ENCODE data around the gene ZDHHC22.
A peak's percentile ranks its signal among the peaks of the same experiment; 100 is the strongest.

The ZDHHC22 gene, protein sequence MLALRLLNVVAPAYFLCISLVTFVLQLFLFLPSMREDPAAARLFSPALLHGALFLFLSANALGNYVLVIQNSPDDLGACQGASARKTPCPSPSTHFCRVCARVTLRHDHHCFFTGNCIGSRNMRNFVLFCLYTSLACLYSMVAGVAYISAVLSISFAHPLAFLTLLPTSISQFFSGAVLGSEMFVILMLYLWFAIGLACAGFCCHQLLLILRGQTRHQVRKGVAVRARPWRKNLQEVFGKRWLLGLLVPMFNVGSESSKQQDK

DNA sequence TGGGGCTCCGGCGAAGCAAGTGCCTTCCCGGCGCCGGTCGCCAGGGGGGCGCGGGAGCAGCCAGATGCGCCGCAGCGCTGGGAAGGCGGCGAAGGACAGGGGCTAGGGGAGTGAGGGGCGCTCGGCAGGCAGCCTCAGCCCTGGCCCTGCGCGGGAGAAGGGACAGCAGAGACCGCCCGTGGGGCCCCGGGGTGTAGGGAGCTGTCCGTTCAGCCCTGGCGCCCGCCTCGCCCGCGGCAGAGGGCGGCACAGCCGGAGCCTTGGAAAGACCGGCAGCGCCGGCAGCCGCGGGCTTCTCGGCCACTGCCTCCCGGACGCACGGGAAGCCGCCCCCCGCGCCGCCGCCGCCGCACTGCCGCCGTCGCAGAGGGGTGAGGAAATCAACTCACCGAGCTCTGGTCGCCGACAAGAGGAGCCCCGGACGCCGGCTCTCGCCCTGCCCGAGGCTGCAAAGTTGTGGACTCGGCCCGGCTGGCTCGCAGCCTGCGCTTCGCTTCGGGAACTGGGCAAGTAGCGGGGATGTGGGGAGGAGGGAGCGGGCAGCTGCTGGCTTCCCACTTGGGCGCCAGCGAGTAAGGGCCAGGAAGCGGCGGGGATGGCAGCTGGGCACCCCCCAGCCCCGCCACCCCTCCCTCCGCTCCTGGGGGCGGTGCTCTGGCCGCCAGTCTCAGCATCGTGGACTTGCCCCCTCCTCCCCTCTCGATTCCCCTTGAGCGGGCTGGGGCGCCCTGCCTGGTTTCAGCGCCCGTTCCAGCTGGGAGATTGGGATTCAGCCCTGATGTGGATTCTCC is at the start of gene ZDHHC22:
ZDHHC22 (minus strand) TSS at position 578 of the 791 bp plus-strand sequence. CDS start 2,053 bp downstream, outside the sequence.
- DNase-seq (ENCODE audit: low read depth): peak; percentile 52

DNA sequence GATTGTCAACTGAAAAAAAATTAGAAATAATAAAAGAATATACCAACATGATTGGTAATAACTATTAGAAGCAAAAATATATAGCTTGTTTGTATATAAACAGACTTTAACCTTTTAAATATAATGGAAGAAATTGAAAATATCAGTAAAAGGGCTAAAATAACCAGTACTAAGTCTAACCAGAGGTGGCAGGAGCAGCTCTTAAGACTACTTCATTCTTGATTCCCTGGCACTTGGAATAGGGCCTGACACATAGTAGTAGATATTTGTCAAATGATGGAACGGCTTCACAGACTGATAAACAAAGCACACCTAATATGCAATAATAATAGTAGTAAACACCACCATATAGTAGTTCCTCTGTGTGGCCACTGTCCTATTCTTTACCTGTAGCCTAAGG is 49.4 kb upstream of the ZDHHC22 start:
- DNase-seq (ENCODE audit: low read depth): no peak

DNA sequence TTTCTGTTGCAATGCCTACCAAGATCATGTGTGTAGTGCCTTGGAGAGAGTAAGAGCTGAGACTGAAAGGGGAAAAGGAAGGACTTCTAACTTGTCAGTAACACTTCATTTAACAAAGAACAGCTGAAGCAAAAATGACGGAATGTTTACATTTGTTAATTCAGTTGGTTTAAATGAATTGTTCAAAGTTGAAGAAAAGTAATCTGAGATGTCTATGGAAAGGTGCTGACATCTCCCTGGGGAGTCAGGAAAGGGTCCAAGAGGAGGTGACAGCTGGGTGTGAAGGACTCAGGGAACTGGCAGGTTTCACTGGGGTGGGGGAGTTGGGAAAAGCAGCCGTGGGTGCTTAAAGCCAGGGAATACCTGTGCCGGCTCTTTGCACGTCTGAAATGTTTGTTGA is 47.9 kb upstream of the ZDHHC22 start:
- DNase-seq (ENCODE audit: low read depth): no peak

DNA sequence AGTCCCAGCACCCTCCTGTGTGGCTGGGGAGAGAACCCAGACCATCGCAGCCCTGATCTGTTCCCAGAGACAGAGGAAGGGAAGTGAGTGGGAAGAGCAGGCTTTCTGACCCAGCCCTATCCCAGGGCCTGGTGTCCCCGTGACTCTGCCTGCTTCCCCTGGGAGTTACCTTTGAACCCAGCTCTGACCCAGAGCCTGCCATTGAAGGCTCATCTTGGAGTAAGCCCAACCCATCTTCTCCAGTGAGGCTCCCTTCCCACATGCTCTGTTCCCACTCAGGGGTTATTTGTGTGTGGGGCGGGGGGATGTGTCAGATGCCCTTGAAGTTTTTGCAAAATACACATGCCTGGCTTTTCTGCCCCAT is 46.0 kb upstream of the ZDHHC22 start:
- no peak for DNase-seq (ENCODE audit: low read depth)

DNA sequence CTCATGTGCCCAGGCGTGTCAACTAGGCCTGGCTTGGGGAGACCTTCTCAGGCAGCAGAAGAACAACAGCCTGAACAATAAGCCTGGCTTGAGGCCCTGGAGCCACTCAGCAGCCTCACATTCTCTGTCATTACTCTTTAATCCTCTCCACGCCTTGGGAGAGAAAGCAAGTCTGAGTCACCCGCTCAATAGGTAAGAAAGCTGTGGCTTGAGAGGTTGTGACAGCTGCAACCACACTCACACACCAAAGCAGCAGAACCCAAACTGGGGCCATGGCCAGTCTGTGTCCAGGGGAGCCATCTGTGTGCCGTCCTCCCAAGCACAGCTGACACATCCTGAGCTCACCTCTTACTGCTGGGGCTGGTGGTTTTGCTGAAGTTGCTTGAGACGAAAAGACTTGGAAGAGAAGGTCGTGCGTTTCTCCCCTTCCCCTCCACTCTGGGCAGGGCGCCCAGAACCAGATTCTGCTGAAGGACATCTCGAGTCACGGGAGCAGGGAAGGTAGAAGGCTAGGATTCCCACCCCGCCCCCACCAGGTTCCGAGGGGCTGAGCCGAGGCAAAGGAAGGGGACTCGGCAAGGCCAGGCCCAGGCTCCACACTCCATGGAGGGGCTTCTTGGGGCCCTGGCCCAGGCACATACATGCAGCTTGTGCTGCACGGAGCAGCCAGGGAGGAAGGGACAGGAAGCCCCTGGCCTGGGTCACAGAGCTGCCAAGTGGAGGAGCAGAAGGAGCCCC is 45.5 kb upstream of the ZDHHC22 start:
- peak; percentile 57 for DNase-seq (ENCODE audit: low read depth)

DNA sequence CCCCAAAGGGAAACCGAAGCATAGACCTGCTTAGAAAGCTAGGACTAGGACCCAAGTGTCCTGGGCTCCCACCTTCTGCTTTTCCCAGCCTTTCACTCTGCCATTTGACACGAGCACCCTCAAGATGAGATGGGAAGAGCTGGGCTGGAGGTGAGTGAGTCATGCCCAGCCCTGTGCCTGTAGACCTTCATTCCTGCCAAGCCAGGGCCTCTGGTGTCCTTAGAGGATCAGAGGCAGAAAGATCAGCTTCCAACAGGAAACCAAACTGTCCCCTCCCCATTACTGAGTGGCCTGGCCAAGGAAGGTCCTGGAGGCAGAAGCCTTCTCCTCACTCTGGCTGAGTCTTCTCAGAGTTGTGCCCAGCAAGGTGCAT is 43.5 kb upstream of the ZDHHC22 start:
- no peak for DNase-seq (ENCODE audit: low read depth)

DNA sequence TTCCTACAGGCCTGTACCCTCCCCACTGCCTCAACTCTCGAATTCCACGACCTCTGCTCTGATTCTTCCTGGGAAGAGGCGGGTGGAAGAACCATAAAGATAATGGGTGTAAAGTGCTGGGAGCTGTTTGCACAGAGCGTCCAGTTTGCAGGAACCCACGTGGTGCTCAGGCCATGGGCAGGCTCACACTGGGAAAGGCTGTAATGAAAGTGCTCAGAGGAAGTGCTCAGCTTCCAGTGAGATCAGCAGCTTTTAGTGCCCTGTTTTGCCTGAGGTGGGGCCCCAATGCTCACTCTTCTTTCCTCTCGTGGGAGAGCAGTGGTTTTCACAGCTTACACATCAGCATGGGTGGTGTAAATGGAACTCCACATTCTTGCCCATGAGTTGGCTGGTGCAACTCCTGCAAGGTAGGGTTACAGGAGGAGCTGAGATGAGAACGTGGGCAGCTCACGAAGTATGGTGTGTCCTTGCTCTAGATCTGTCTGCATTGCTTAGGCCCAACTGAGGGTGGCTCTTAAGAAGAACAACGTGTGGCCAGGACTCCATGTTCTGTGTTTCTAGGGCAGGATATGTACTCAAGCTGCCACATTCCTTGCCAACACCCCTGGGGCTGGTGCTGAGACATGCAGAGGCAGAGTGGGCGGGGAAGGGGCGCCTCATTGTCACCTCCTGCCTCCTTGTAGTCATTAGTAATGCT is 43.0 kb upstream of the ZDHHC22 start:
- no peak for DNase-seq (ENCODE audit: low read depth)

DNA sequence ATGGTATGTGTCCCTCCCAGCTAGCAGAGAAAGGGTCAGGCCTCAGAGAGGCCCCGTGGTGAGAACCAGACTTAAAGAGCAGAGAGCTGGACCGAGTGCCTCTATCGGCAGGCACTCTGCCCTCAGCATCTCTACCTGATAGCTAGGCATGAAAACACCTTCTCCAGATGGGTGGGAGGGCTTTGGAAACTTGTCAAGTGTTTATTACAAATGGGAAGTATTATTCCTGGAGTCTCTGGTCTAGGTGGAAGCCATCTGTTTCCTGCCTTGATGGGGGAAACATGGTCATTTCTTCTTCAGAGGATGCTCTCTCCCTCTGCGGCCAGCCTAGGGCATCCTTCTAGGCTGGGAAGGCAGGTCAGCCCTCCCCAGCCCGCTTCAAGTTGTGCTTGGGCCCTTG is 42.3 kb upstream of the ZDHHC22 start:
- no peak for DNase-seq (ENCODE audit: low read depth)

DNA sequence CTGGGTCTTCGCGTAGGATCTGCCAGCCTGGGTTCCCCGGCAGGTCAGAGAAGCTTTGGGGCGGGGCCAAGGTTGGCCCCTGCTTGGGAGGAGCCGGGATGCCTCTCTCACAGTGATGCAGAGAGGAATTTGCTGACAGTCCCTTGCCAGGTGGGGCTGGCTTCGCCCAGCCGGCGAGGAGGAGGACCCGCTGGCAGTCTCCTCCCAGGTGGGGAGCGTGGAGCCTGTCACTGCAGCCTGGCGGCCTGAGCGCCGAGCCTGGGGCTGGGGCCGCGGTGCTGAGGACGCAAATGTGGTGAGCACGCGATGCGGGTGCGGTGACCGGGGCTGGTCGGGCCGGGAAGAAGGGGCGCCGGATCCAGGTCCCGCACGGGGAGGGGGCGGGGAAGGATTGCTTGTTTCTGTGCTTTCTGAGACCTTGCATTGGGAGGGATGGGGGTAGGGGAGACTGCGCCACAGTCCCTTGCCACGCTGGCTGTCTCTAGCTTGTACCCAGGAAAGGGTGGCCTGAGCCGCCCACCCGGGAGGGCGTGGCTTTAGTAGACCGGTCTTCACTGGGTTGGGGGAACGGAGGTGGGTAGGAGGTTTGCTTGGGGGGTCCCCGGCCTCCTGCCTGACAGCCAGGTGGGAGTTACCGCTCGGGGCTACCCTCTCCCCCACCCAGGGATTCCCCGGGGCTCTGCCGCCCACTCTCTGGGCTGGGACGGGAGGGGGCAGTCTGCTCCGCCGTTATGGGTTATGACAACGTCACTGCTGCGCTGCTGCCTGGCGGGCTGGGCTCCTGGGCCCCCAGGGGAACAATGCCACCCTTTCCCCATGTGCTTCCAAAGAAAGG is 40.2 kb upstream of the ZDHHC22 start, which contains the start of gene TMEM63C:
TMEM63C (plus strand) TSS at position 196 of the 835 bp plus-strand sequence. CDS start 37,016 bp downstream, outside the sequence.
- DNase-seq (ENCODE audit: low read depth): no peak

DNA sequence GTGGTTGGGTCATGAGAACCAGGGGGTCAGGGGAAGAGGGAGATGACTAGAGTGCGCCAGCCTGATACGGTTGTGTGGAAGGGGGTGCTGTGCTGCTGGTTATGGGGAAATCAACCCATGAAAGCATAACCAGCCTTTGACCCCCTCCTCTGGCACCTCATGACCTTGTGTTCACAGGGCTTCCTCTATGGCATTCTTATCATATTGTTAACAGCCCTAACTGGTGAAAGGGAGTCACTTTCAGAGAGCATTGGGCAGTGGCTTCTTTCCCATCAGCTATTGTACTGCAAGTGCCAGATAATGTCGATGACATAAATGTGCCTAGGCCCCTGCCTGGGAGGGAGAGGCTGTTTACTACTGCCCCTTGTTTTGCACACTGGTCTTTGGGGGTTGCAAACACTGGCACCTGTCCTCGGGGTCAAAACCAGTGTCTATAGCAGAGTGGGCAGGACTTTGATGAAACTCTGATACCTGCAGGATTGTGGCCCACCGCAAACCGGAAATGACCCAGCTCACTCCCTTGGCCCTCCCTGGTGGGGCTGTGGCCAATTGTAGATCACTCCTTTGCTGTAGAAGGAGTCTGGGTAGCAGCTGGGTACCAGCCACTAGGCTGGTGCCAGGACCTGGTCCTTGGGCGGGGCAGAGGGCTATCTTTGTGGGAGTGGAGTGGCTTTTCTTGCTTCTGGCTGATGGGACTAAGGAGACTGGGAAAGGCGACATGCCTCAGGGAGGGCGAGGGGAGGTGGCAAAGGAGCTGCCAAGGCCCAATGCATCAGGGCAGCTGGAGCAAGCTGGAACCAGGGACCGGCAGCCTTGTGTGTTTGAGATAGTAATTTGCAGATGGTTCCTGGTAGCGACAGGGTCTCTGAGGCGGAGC is 39.4 kb upstream of the ZDHHC22 start:
- no peak for DNase-seq (ENCODE audit: low read depth)

DNA sequence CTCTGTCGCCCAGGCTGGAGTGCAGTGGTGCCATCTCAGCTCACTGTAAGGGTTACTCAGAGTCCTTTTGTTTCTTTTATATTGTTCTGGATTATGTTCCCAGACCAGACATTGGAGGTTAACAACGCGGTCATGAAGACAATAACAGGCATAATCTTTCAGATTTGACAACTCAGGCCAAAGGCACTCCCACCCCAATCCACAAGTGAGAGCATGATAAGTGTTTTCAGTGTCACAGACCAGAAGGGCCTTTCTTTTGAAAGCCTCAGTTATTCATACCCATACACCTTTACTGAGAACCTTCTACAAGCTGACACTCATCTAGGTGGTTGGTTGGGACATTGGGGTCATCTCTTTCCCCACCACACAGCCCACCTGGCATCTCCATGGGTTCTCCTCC is 37.1 kb upstream of the ZDHHC22 start:
- DNase-seq (ENCODE audit: low read depth): no peak

DNA sequence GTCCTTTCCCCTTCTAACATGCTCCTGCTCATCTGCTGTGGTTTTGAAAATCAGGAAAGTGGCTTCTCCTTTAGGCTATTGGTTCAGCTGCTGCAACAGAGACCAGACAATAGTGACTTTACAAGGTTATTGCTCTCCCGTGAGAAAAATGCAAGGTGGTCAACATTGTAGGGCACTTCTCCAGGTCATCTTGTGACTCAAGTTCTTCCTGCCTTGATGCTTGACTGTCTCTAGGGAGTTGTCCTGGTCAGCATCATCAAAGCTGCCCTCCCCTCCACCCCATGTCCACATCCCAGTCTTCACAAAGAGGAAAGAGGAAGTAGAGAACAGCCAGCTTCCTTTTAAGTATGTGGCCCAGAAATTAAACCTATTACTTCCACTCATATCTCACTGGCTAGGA is 36.1 kb upstream of the ZDHHC22 start:
- DNase-seq (ENCODE audit: low read depth): no peak

DNA sequence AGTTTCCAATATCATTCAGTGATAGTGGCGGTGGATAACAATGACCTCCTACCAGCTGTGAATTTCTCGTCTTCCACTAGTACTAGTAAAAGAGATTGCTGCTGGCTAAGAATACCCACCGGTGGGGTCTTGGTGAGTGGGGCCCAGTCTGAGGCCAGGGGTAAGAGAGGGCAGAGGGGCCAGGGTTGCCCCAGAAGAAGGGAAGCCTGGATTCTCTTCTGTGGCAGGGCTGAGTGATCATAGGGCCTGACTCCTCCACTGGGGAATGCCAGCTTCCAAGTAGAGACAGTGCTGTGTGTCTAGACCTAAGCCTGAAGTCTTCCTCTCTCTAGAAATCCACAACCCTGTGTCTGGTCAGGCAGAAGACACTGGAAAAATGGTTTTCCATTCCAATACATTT is 34.3 kb upstream of the ZDHHC22 start:
- DNase-seq (ENCODE audit: low read depth): no peak

DNA sequence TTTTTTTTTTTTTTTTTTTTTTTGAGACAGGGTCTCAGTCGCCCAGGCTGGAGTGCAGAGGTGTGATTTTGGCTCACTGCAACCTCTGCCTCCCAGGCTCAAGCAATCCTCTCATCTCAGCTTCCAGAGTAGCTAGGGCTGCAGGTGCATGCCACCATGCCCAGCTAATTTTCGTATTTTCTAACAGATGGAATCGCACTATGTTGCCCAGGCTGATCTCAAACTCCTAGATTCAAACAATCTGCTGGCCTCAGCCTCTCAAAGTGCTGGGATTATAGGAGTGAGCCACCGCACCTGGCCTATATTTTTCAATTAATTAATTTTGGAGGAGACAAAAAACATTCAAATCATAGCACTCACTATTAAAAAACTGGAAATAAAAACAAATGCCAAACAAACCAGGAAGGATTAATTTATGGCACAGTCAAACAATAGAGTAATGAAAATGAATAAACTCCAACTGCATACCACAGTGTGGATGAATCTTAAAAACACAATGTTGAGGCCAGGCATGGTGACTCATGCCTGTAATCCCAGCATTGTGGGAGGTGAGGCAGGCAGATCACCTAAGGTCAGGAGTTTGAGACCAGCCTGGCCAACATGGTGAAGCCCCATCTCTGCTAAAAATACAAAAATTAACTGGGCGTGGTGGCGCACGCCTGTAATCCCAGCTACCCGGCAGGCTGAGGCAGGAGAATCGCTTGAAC is 32.5 kb upstream of the ZDHHC22 start:
- DNase-seq (ENCODE audit: low read depth): peak; percentile 39

DNA sequence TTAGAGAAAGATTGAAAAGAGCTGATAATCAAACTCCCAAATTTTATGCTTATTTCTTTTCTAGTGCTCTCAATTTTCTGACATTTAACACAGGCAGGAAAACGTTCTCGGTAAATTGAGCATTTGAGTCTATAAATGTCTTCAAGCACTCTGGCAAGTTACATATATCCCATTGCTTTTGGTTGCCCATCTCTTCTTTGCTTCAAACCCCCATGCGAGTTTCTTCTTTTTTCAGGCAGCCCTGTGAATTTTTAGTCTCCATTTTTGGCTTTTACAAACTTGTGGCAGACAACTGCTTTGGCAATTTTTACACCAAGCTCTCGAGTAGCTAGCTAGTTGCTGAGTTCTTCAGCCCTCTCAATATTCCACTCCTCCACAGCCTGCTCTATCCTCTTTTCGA is 31.3 kb upstream of the ZDHHC22 start:
- DNase-seq (ENCODE audit: low read depth): no peak

DNA sequence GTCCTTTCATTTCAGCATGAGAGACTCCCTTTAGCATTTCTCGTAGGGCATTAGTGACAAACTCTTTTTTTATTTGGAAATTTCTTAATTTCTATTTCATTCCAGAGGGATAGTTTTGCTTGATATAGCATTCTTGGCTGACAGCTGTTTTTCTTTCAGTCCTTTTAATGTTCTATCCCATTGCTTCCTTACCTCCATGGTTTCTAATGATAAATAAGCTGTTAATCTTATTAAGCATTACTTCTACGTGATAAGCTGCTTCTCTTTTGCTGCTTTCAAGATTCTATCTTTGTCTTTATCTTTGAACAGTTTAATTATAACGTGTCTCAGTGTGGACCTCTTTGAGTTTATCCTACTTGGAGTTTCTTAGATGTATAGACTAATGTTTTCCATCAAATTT is 28.5 kb upstream of the ZDHHC22 start:
- no peak for DNase-seq (ENCODE audit: low read depth)

DNA sequence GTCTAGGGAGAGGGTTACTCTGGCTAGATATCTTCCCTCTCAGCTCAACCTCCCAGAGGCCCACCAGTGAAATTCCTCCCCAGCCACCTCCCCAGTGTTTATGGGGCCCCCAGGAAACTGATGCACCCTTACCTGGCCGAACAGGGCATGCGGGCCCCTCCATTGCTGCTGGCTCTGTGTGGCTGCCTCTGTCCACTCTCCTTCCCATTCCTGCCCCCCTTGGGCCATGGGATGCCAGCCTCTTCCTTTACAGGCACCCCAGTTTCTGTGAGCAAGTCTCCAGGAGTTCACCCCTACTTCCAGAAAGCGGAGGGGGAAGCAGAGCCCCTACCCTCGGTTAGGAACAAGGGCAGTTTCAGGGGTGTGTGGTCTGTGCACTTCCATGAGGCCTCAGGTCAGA is 19.4 kb upstream of the ZDHHC22 start:
- no peak for DNase-seq (ENCODE audit: low read depth)

DNA sequence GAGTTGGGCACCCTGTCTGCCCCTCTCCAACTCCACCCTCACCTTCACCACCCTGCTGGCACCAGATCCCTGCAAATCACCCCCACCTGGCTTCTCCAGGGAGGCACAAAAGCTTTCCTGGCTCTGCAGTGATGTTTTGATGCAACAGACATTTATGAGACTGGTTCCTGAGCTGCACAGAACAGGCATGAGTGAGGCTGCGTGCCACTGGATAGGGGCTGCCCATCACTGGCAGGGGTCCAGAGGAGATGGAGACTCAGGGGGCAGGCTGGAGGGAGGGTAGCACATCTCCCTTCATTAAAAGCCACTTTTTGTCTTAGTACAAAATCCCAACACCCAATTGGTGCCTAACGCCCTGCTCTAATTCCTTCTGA is 17.3 kb upstream of the ZDHHC22 start:
- DNase-seq (ENCODE audit: low read depth): no peak

DNA sequence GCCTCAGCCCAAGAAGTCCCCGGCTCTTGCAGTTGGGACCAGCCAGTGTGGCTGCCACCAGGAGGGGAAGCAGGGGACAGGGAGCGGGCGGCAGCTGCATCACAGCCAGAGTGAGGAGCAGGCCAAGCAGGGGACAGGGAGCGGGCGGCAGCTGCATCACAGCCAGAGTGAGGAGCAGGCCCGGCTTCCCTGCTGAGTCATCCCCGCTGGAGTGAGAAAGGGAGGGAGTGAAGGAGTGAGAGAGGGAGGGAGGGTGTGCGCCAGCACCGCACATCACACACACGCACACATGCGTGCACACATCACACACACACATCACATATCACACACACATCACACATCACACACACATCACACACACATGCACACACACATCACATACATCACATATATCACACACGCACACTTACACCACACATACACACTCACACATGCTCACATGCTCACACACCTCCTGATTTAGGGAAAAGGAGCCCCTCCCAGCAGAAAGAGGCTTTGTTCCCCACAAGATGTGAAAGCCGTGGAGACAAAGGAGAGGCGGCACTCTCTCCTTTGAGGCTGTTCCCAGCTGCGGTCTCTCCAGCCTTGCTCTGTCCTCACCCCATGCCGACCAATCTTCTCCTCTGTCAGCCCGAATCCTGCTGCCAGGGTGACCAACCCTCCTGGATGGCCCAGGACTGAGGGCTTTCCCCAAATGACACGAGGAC is 16.7 kb upstream of the ZDHHC22 start:
- peak; percentile 61 for DNase-seq (ENCODE audit: low read depth)

All from iris pigment epithelial cell (primary cell).